Activated naive CD8-positive, alpha-beta T cell treated with anti-CD3 and anti-CD28 coated beads, Interleukin-2, amount 10 ng/mL, durations not matched to agents 7 days and 5 days (primary cell): ENCODE data around the gene FRMD5. TPM values are rescaled to one million over a fixed set of nuclear protein-coding genes. Genes with fewer than 3 reads are reported as not detected.

ENCODE experiments used
- ATAC-seq: fragments of 150-1000 bp; cut with Tn5 transposase; one replicate; pipeline ENCODE4 v1.10.0; 2021; ENCODE audit warnings: low read depth, moderate library complexity
- POLR2A ChIA-PET: fragments of 350-600 bp; sonication (Branson Sonifier 250); formaldehyde crosslinking; loops from one replicate; lab custom pipeline; 2021; ENCODE audit warnings: antibody characterized with exemption; lab: Charles Lee
- DNase-seq: peaks from one replicate; pipeline ENCODE4 v3.0.0; 2021
- H3K27ac Mint-ChIP-seq: one replicate; pipeline ENCODE4 v1.8.0; 2022; ENCODE audit warnings: mild to moderate bottlenecking, mixed read lengths
- H3K27me3 Mint-ChIP-seq: one replicate; pipeline ENCODE4 v1.8.0; 2022; ENCODE audit warnings: mild to moderate bottlenecking, moderate library complexity, mixed read lengths
- H3K36me3 Mint-ChIP-seq: one replicate; pipeline ENCODE4 v1.8.0; 2021; ENCODE audit warnings: mild to moderate bottlenecking, mixed read lengths
- H3K4me1 Mint-ChIP-seq: one replicate; pipeline ENCODE4 v1.8.0; 2021; ENCODE audit warnings: mixed read lengths
- H3K4me3 Mint-ChIP-seq: one replicate; pipeline ENCODE4 v1.8.0; 2022; ENCODE audit warnings: mild to moderate bottlenecking, moderate library complexity, mixed read lengths
- H3K9me3 Mint-ChIP-seq: one replicate; pipeline ENCODE4 v1.8.0; 2021; ENCODE audit warnings: mixed read lengths
- total RNA-seq, 2 experiments: library from RNA; stranded (reverse); gene quantifications; one replicate each; pipeline ENCODE4 v1.2.3, GENCODE V29; 2021

FRMD5 gene
- total RNA-seq, 2 experiments from 2014 or later: 0.26 TPM; not detected in 1

DNA sequence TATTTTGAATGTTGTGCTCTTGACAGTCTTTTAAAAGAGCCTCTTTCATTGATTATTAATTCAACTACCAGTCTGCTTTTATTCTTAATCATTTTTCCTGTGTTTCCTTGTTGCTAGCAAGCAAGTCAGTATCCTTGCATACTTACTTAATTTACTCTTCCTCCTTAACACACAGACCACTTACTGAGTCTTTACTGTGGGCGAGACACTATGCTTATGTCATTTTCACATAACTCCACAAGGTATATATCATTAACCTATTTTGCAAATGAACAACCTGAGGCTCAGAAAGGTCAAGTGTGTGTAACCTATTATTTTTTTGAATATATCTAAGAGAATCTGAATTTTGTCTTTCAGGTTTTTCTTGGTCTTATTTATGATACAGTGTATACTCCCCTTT, 237.3 kb downstream of the FRMD5 start:
- POLR2A ChIA-PET: no interaction called here
- no peaks in the 10 kb centered on the region for H3K9me3 Mint-ChIP-seq
- no peak overlapping the region for H3K27ac Mint-ChIP-seq
- H3K36me3 Mint-ChIP-seq: peaks cover 1% of the 10 kb centered on the region
- ATAC-seq (no peak), DNase-seq (no peak)
- peaks cover 17% of the 10 kb centered on the region for H3K4me1 Mint-ChIP-seq
- no peak overlapping the region for H3K4me3 Mint-ChIP-seq
- H3K27me3 Mint-ChIP-seq: peaks cover 27% of the 10 kb centered on the region

DNA sequence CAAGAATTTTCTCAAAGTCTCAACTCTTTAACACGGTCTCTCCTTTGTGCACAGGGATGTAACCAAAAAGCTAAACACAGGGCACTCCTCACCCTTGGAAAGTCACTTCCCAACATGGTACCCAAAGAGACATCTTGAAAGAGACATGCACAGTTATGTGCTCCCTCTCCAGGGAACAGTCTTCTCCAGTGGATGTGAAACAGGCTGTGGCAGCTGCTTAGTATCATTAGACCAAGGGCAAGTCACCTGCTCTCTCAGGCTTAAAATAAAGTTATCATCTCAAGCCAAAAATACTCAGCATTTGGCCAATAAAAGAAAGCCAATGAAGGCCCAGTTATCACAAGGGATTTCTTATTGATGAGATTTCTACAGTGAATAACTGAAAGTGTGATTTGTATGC, 239.9 kb downstream of the FRMD5 start:
- POLR2A ChIA-PET: no interaction called here
- H3K4me1 Mint-ChIP-seq: peaks cover 18% of the 10 kb centered on the region
- DNase-seq (no peak), ATAC-seq (no peak)
- H3K4me3 Mint-ChIP-seq: no peak overlapping the region
- H3K36me3 Mint-ChIP-seq: no peaks in the 10 kb centered on the region
- no peak overlapping the region for H3K27ac Mint-ChIP-seq
- H3K9me3 Mint-ChIP-seq: no peaks in the 10 kb centered on the region
- peaks cover 15% of the 10 kb centered on the region for H3K27me3 Mint-ChIP-seq

DNA sequence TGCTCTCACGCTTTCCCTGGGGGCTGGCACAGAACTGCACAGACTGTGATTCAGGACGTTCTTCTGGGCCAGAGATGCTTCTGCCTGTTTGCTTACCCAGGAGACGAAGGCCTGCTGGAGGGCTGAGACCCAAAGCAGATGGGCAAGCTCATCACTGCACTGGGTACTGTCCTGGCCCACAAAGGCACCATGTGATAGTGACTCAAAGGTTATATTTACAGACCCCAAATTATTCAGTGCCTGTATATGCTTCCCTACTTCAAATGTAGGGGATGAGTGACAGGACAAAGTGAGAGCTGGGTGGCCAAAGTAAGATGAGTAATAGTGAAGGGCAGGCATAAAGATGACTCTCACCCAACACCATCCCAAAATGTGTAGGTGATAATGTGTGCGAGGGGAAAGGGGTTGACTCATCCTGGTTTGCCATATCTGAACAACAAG, 240.9 kb downstream of the FRMD5 start:
- Mint-ChIP-seq H3K27ac (no peak overlapping the region), H3K9me3 (no peaks in the 10 kb centered on the region), H3K4me1 (peaks cover 19% of the 10 kb centered on the region), H3K36me3 (no peaks in the 10 kb centered on the region), H3K27me3 (peaks cover 13% of the 10 kb centered on the region), H3K4me3 (no peak overlapping the region)
- DNase-seq: no peak
- peak; percentile 22 for ATAC-seq
- POLR2A ChIA-PET: no interaction called here

DNA sequence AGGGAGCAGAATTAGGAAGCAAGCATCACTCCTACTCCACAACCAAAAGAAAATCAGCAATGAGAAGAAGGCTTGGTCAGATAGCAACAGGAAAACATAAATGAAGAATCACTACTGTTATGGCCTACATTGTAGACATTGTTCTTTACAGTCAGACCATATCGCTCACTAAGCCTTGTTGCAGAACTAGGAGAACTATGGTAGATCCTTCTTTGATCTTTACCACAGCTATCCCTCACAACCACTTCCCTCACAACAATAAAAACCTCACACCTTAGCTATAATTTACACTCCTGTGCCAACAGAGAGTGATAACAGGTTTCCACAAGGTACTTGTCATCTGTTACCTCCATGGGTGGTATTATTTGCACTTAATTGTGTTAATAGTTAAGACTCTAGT, 241.7 kb downstream of the FRMD5 start:
- peaks cover 13% of the 10 kb centered on the region for H3K27me3 Mint-ChIP-seq
- DNase-seq: no peak
- peak; percentile 65 for ATAC-seq
- peak overlapping the region; percentile 9 for H3K4me3 Mint-ChIP-seq
- H3K27ac Mint-ChIP-seq: no peak overlapping the region
- POLR2A ChIA-PET: no interaction called here
- peaks cover 27% of the 10 kb centered on the region for H3K4me1 Mint-ChIP-seq
- H3K36me3 Mint-ChIP-seq: no peaks in the 10 kb centered on the region
- H3K9me3 Mint-ChIP-seq: no peaks in the 10 kb centered on the region

DNA sequence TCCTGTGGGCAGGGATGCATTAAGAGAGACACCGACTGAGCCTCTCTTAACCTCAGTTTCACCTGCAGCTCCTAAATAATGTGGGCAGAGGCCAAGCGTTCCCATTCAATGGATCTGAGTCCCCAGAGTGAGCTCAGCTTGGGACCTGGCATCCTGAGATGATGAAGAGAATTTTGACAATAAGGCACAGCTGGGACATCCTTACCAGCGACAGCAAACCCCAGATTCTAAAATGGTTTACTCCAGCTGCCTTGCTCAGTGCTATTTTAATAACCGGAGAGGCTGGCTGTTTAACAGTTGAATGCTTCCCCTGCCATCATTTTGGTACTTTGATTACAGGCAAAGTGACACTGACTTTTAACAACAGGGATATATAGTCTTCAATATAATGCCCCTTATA, 244.5 kb downstream of the FRMD5 start:
- Mint-ChIP-seq H3K4me3 (no peak overlapping the region), H3K36me3 (no peaks in the 10 kb centered on the region), H3K4me1 (peaks cover 30% of the 10 kb centered on the region), H3K9me3 (no peaks in the 10 kb centered on the region), H3K27ac (no peak overlapping the region), H3K27me3 (peaks cover 4% of the 10 kb centered on the region)
- POLR2A ChIA-PET: no interaction called here
- DNase-seq (no peak), ATAC-seq (no peak)

DNA sequence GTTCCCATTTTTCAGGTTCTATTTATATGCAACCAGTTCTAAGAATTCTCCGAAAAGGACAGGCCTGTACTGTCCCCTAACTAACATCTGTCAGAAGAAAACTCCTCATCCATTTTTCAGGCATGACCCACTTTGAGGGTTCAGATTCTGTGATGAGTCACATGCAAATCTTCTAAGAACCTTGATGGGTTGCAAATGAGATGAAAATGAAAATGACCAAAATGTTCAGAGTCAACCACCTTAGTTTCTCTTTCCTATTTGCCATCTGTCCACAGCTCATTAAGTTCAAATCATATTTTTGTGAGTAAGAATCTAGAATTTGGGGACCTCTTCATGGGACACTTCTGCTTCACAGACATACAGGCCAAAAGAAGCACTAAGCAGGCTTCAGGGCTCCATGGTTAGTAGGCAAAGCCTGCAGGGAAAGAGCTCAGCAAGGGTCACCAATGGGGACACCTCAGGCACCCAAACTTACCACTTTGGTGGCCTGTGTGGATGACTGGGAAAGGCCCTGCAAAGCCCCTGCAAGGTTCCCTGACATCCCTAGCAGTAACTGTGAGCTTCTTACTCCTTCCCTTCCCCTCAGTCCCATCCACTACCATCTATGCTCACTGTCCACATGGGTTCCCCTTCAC, 246.3 kb downstream of the FRMD5 start:
- POLR2A ChIA-PET: interaction anchor here (0.6 kb wide), 1 partner anchor 53 kb away, joined by 3 read pairs; no protein-coding TSS in a partner anchor
- H3K27me3 Mint-ChIP-seq: no peaks in the 10 kb centered on the region
- no peak overlapping the region for H3K27ac Mint-ChIP-seq
- no peaks in the 10 kb centered on the region for H3K9me3 Mint-ChIP-seq
- ATAC-seq: peak; percentile 58
- H3K36me3 Mint-ChIP-seq: no peaks in the 10 kb centered on the region
- no peak for DNase-seq
- peak overlapping the region; percentile 15 for H3K4me3 Mint-ChIP-seq
- peaks cover 23% of the 10 kb centered on the region for H3K4me1 Mint-ChIP-seq

DNA sequence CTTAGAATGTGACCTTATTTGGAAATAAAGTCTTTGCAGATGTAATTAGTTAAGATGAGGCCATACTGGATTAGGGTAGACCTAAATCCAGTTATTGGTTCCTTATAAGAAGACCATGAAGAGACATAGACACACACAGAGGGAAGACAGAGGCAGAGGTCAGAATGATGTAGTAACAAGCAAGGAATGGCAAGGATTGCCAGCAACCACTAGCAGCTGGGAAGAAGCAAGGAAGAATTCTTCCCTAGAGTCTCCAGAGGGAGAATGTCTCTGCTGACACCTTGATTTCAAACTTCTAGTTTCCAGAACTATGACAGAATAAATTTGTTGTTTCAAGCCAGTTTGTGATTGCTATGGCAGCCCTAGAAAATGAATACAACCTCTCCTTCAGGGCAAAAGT, 251.6 kb downstream of the FRMD5 start:
- no peak overlapping the region for H3K4me3 Mint-ChIP-seq
- no peak for ATAC-seq
- DNase-seq: no peak
- peaks cover 4% of the 10 kb centered on the region for H3K4me1 Mint-ChIP-seq
- H3K9me3 Mint-ChIP-seq: no peaks in the 10 kb centered on the region
- no peaks in the 10 kb centered on the region for H3K36me3 Mint-ChIP-seq
- H3K27me3 Mint-ChIP-seq: peaks cover 12% of the 10 kb centered on the region
- POLR2A ChIA-PET: no interaction called here
- H3K27ac Mint-ChIP-seq: no peak overlapping the region

DNA sequence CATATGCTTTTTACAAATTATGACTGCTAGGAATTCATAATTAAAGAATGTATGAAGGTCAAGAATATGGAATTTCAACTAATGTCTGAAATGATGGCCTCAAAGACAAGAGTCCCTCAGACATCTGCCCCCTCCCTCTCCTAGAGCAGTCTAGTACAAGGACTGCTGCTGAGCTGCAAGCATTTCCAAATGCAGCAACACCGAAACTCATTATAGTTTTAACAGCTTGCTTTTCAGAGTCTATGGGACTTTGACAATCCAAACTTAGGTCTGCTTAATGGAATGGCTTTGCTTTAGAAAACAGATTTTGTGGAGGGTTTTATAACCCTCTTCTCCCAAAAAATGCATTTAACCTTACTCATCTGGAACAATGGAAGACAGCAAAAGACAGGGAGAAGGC, 252.9 kb downstream of the FRMD5 start:
- no peak for DNase-seq
- no peaks in the 10 kb centered on the region for H3K36me3 Mint-ChIP-seq
- POLR2A ChIA-PET: no interaction called here

DNA sequence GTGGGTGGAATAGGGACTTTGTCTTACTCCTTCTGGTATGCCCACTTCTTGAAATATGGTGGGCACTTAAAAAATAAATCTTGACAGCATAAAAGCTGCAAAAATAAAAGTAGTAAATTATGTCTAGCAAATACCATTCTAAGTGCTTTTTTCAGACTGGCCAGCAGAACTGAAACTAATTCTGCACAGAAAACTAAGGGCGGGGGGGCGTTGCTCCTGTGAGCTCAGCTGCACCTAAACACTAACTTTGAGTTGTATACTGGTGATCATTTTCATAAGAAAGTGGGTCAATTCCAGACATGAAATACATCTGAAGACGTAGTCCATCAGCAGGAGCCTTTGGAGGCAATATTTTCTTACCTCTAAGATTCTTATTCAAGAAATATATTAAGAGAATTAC, 253.5 kb downstream of the FRMD5 start:
- no peaks in the 10 kb centered on the region for H3K36me3 Mint-ChIP-seq
- H3K4me3 Mint-ChIP-seq: no peak overlapping the region
- H3K27ac Mint-ChIP-seq: no peak overlapping the region
- ATAC-seq: no peak
- H3K9me3 Mint-ChIP-seq: no peaks in the 10 kb centered on the region
- POLR2A ChIA-PET: interaction anchor here (0.6 kb wide), 1 partner anchor 130 kb away, joined by 4 read pairs; no protein-coding TSS in a partner anchor
- no peaks in the 10 kb centered on the region for H3K4me1 Mint-ChIP-seq
- DNase-seq: no peak
- H3K27me3 Mint-ChIP-seq: peaks cover 24% of the 10 kb centered on the region

More for the DNA sequence above, 252.9 kb downstream of the FRMD5 start:
- ATAC-seq: no peak
- Mint-ChIP-seq H3K27me3 (peaks cover 18% of the 10 kb centered on the region), H3K4me3 (no peak overlapping the region), H3K4me1 (no peaks in the 10 kb centered on the region), H3K27ac (no peak overlapping the region), H3K9me3 (no peaks in the 10 kb centered on the region)

DNA sequence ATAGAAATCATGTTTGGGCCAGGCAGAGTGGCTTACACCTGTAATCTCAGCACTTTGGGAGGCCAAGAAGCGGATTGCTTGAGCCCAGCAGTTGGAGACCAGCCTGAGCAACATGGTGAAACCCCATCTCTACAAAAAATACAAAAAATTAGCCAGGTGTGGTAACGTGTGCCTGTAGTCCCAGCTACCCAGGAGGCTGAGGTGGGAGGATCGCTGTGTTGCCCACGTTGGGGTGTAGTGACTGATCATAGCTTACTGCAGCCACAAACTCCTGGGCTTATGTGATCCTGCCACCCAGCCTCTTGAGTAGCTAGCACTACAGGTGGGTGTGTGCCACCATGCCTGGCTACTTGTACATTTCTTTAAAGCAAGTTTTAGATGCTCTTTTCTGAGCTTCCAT, 254.0 kb downstream of the FRMD5 start:
- no peak overlapping the region for H3K4me3 Mint-ChIP-seq
- no peaks in the 10 kb centered on the region for H3K4me1 Mint-ChIP-seq
- H3K36me3 Mint-ChIP-seq: no peaks in the 10 kb centered on the region
- DNase-seq: no peak
- no peak for ATAC-seq
- POLR2A ChIA-PET: interaction anchor here (0.6 kb wide), 1 partner anchor 130 kb away, joined by 4 read pairs; no protein-coding TSS in a partner anchor
- H3K27ac Mint-ChIP-seq: no peak overlapping the region
- H3K27me3 Mint-ChIP-seq: peaks cover 26% of the 10 kb centered on the region
- no peaks in the 10 kb centered on the region for H3K9me3 Mint-ChIP-seq

DNA sequence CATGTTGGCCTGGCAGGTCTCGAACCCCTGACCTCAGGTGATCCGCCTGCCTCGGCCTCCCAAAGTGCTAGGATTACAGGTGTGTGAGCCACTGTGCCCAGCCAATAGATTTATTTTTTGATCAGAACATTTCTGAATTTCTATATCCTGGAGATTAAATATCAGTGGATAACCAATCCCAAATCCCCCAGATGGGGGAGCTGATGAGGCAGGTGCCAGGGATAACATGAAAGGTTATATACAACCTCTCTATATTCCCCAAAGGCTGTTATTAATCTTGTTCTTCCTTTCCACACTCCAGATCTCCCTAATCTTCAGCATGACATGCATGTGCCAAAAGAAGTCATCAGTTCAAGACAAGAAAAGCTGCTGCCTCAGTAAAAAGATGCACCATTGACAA, 256.0 kb downstream of the FRMD5 start:
- ATAC-seq (no peak), DNase-seq (no peak)
- no peaks in the 10 kb centered on the region for H3K36me3 Mint-ChIP-seq

DNA sequence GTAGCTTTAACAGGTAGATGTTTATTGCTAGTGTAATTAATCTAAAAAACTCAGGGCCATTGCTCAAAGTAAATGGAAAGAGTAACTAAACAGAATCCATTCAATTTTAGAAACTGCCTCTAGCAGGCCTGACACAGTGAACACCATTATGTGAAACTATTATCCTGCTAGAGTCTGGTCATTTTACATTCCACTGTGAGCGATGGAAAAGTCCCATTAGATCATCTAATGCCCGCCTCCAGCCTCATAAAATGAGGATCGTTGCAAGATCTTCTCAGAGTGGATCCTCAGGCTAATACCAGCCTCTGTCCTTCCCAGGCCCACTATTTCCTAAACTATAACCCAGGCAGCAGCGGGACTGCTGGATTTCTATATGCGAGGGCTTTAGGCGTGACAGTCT, 260.6 kb downstream of the FRMD5 start:
- no peak overlapping the region for H3K4me3 Mint-ChIP-seq
- H3K27ac Mint-ChIP-seq: no peak overlapping the region
- DNase-seq: no peak
- H3K9me3 Mint-ChIP-seq: no peaks in the 10 kb centered on the region
- peaks cover 28% of the 10 kb centered on the region for H3K27me3 Mint-ChIP-seq
- POLR2A ChIA-PET: no interaction called here
- no peaks in the 10 kb centered on the region for H3K36me3 Mint-ChIP-seq
- H3K4me1 Mint-ChIP-seq: no peaks in the 10 kb centered on the region
- ATAC-seq: no peak

More for the DNA sequence above, 256.0 kb downstream of the FRMD5 start:
- POLR2A ChIA-PET: no interaction called here
- Mint-ChIP-seq H3K9me3 (no peaks in the 10 kb centered on the region), H3K27me3 (peaks cover 32% of the 10 kb centered on the region), H3K4me1 (no peaks in the 10 kb centered on the region), H3K4me3 (no peak overlapping the region), H3K27ac (no peak overlapping the region)

DNA sequence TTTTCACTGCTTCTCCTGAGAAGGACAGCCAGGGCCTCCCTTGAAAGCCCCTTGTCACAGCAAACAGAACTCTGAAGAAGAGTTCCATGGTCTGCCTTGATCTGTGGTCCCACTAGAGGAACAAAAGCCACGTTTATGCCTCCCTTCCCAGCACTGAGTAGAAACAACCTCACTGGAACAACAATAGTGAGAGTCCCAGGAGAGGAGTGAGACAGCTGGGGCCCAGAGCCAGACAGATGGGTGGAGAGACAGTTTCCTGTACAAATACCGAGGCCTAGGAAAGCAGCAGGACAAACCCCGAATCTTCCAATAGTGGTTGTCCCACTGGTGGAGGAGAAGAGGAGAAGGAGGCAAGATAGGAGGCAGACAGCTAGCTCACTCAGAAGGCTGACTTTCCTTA, 262.2 kb downstream of the FRMD5 start:
- peaks cover 28% of the 10 kb centered on the region for H3K27me3 Mint-ChIP-seq
- no peaks in the 10 kb centered on the region for H3K9me3 Mint-ChIP-seq
- no peak for ATAC-seq
- DNase-seq: no peak
- no peak overlapping the region for H3K4me3 Mint-ChIP-seq
- H3K4me1 Mint-ChIP-seq: no peaks in the 10 kb centered on the region
- H3K36me3 Mint-ChIP-seq: no peaks in the 10 kb centered on the region
- H3K27ac Mint-ChIP-seq: no peak overlapping the region
- POLR2A ChIA-PET: no interaction called here

DNA sequence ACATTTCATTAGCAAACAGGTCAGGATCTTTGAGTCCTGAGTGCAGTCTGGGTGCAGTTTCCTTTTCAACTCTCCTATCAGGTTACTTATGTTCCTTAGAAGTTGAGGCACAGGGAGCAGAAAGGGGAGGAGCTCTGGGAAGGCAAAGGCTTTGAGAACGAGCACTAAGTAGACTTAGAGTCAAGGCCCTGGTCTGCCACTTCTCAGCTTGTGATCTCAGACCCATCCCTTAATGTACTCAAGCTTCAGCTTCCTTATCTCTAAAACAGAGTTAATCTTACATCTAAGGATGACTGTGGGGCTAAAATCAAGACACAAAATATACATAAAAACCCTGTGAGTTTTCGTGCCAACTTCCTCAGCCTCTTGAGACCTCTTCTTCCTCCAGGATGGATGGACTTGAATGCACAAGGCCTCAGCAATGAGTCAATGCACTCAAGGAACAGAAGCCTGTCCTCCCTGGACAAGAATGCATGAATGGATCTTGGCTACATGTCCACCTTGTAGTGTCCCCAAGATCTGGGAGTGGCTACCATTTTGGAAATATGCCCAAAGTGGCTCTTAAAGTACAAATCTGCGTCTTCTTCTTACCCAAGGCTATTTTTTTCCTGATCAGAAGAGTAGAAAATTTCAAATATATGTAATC, 263.2 kb downstream of the FRMD5 start:
- no peak overlapping the region for H3K27ac Mint-ChIP-seq
- no peak for ATAC-seq
- no peak overlapping the region for H3K4me3 Mint-ChIP-seq
- DNase-seq: no peak
- H3K4me1 Mint-ChIP-seq: no peaks in the 10 kb centered on the region
- peaks cover 27% of the 10 kb centered on the region for H3K27me3 Mint-ChIP-seq
- POLR2A ChIA-PET: no interaction called here
- H3K9me3 Mint-ChIP-seq: no peaks in the 10 kb centered on the region
- H3K36me3 Mint-ChIP-seq: no peaks in the 10 kb centered on the region
